ENCODE results near the gene PIBF1.

- TF ChIP-seq CTCF (IDR thresholded peaks at IDR 0.05; ENCODE audit: low read depth, low read length, missing input control) (no peak), GABPA (IDR thresholded peaks at IDR 0.05 in 1 of 2, conservative IDR thresholded peaks at IDR 0.05 in 1 of 2) (no peak), TAF1 (conservative IDR thresholded peaks at IDR 0.05) (no peak), JUND (IDR thresholded peaks at IDR 0.05) (no peak), REST (IDR thresholded peaks at IDR 0.05) (no peak), EGR1 (IDR thresholded peaks at IDR 0.05; ENCODE audit: low read depth in 2 of 2) (no peak), MAX (IDR thresholded peaks at IDR 0.05) (no peak), RAD21 (IDR thresholded peaks at IDR 0.05) (no peak), FOXA1 (IDR thresholded peaks at IDR 0.05) (no peak)
Observed at GRCh38 chr13:72804301-72804700, 22.4 kb downstream of the PIBF1 start.
